Measurements from ENCODE around the gene AP1B1.

Gene AP1B1

GRCh38 chr22:29311464-29312217 is 76.7 kb downstream of the AP1B1 start:
- no peak for DNase-seq

DNA sequence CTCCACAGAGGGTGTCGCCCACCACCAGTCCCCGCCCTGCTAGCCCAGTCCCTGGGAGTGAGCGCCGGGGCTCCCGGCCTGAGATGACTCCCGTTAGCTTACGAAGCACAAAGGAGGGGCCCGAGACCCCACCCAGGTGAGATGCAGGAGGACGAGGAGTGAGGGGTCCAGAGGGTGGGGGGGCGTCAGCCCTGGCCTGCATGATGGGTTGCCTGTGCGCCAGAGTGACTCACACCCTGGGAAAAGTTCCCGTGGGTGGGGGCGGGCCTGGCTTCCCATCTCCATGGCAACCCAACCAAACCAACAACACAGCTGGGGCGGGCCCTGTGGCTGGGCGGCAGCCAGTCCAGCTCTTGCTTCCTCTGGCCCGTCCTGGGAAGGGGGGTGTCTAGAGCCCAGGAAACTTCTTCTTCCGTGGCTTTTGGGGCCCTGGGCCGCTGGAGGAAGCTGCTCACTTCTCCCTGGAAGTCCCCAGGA is 77.5 kb downstream of the AP1B1 start:
- no peak for DNase-seq

DNA sequence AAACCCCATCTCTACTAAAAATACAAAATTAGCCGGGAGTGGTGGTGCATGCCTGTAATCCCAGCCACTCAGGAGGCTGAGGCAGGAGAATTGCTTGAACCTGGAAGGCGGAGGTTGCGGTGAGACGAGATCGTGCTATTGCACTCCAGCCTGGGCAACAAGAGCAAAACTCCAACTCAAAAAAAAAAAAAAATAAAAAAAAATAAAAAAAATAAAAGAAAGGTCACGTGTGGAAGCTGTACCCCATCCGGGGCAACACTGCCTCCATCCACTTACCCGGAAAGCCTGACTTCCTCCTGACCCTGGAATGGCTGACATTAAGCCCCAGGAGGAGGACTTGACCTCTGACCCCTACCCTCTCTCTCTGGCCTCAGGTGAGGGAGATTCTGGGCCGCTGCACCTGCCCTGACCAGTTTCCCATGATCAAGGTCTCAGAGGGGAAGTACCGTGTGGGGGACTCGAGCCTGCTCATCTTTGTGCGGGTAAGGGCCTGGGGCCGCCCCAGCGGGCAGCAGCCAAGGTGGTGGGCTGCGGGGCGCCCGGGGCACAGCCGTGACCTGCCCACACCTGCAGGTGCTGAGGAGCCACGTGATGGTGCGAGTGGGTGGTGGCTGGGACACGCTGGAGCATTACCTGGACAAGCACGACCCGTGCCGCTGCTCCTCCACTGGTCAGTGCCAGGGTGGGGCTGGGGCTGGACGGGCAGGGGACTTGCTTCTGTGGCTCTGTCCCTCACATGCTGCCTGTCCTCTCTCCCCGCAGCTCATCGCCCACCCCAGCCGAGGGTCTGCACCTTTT is 78.1 kb downstream of the AP1B1 start:
- DNase-seq: no peak

DNA sequence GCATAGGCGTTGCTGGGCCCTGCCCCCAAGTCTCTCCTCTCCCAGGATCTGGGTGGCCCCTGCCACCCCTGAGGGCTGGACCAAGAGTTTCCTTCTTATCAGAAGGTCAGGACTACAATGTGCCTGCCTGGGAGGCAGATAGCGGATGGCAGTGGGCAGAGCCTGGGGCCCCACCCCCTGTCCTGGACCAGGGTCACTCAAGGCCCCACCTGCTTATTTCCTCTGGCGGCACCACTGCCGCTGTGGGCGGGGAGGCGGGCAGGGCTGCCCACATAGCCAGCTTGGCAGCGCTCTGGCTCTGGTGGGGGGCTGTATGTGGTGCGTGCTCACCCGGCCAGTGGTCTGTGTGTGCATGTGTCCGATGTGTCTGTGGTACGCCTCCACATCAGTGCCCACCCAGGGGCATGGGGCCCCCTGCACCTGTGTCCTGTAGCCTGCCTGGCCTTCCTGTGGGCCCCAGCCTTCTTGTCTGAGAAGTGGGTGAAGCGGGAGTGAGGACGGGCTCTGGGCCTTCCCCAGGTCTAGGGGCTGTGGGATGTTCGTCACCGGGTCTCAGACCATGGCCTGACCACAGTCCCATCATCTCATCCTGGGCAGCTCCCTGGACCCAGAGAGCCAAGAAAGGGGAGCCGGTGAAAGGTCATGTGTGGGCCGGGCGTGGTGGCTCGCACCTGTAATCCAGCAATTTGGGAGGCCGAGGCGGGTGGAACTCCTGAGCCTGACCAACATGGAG is 78.9 kb downstream of the AP1B1 start:
- no peak for DNase-seq

DNA sequence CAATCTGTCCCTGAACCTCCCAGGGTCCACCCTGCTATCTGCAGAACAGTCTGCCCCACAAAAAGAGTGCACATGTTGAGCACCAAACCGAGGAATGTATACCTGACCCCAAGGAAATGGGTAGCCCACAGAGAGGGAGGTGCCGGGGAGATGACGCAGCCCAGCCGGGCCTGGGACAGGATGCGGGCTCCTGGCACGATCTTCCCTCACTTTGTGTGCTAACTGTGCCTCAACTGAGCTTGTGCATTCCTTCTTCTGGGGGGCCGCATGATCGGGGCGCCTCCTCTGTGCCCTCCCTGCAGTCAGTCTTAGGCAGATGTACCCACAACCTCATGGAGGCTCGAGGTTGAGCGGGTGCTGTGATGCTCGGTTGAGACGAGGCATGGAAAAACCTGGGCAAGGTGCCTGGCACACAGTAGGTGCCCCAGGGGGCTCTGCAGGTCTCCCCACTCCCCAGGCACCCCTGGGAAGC is 79.5 kb downstream of the AP1B1 start:
- DNase-seq: no peak

GRCh38 chr22:29308148-29308790 is 80.1 kb downstream of the AP1B1 start:
- DNase-seq: no peak

GRCh38 chr22:29307596-29308147 is 80.7 kb downstream of the AP1B1 start:
- no peak for DNase-seq

DNA sequence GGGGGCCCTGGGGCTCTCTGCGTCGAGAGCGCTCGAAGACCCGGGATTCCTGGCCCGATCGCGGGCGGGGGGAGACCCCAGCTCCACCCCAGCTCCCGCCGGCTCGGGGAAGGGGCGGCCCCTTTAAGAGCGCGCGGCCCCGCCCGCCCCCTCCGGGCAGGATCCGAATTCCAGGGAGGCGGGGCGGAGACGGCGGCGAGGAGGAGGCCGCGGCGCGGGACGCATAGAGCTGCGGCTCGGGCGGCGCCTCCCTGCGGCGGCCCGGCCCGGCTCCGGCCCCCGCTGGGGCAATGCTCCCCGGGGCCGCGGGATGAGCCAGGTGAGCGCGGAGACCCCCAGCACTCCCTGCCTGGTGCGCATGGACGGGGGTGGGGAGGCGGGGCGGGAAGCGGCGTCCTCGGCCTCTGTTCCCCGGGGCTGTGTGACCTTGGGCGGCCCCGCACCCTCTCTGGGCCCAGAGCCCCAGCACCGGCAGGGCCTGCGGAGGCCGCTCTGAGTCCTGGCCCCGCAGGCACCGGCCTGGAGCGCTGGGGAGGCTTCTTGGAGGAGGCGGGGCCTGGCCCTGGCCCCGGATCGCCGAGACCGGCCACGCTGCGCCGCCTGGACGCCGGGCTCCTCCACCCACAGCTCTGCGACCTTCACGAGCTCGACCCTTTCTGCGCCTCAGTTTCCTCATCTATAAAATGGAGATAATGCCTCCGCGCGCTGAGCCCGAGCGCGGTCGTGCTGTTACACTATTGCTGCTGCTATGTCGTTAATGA is 81.4 kb downstream of the AP1B1 start:
- peak; percentile 6 for DNase-seq

DNA sequence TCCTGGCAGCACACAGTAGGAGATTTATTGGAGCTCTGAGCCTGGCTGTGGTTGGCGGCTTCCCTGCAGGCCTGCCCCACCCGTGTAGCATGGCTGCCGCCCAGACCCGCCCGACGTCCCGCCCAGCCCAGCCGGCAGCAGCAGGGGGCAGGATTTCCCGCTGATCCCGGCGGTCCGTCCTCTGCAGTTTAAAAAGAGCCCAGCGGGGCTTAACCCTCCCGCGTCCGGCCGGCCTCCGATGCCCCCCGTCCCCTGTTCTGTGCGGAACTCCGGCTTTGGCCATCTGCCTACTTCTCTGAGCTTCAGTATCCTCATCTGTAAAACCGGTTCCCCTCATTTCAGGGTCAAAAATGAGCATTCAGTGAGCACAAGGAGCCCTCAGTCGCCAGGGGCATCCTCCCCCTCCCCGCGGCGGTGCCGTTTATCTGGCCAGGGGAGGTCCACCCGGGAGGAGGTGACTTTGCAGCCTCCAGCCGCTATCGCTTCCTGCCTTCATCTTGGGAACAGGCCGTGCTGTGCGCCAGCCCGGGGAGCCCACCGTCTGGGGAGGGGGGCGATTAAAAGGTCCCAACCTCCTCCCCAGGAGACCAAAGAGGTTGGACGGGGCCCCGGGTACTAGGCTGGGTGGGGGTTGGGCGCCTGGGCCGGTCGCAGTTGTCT is 82.1 kb downstream of the AP1B1 start, which contains the start of gene GAS2L1:
Gene GAS2L1, plus strand, starts transcription at position 476 of the 660 bp plus-strand sequence. CDS start 1,456 bp downstream, outside the sequence.
- peak; percentile 44 for DNase-seq

DNA sequence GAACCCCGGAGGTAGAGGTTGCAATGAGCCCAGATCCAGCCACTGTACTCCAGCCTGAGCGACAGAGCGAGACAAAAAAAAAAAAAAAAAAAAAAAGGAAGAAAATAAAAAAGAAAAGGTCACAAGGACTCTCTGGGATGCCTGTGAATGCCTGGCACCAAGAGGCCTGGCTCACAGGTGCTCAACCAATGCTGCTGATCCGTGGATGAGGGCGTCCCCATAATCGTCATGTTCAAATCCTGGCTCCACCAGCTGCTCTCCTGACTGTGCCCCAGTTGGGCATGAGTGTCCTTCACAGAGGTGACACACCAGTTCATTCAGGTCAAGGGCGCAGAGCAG is 82.6 kb downstream of the AP1B1 start:
- no peak for DNase-seq

DNA sequence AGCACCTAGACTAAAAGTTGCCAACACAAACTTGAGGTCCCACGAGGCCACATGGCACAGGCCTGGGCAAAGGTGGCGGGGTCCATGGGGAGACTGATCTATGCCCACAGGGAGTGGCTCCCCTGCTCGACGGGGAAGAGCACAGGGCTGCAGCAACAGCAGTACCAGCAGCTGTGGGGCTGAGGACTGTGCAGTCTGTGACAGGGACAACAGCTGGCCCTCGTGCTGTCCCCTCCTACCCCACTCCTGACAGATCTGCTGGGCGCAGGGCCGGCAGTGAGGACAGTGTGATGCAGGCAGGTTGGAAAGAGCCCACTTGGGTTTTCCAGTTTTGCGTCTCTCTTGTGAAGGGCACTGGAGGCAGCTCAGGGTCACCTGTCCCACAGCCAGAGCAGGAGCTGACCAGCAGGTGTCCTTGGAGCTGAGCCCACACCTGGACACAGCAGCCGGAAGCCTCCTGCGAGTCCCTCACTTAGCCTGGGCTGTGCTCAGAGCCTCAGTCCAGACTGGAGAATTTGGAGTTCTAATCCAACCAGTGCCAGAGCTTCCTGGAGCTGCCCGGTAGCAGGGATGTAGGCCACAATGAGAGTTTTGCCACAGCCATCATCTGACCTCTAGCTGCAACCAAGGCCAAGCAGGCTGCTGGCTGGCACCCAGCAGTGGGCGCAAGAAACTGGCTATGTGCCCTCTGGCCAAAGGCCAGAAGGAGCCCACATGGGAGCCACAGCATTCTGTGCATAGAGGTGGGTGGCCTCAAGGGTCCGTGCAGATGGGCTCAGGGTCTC is 85.5 kb downstream of the AP1B1 start:
- DNase-seq: no peak

GRCh38 chr22:29302402-29302680 is 86.0 kb downstream of the AP1B1 start:
- no peak for DNase-seq

- DNase-seq: no peak
Measured at GRCh38 chr22:29301716-29302401, 86.5 kb downstream of the AP1B1 start.

DNA sequence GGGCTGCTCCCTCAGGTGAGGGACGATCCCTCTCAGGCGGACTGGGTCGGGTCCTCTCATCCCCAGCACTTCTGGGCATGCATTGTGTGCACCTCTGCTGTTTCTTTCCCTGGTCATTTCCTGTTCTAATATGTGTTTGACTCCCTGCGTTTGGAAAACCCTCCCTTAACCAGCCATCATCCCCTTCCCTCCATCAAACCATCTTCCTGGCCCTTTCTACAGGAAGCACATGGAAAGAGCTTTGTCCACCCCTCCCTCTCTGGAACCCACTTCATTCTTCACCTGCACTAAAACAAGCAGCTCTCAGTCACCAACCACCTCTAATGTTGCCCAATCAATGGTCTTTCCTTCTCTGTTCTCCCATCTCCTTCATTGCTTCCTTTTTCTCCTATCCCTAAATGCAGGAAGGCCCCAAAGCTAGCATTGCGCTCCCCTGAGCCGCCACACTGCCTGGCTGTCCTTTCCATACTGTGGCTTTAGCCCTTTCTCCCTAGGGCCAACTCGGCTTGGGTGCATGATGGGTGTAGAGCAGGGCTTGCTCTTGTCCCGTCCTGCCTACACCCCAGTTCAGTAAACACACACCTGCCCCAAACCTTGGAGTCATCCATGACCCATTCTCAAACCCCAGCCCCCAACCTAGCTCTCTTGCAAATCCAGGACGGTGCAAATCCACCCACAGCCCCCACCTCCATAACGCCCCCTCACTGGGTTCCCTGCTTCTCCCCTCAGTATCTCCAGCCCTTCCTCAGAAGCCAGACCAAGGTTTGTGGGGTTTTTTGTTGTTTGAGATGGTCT is 87.4 kb downstream of the AP1B1 start:
- DNase-seq: no peak

- DNase-seq: no peak
Measured at GRCh38 chr22:29300467-29300806, 87.9 kb downstream of the AP1B1 start.

GRCh38 chr22:29299136-29299900 is 89.1 kb downstream of the AP1B1 start:
- no peak for DNase-seq

- no peak for DNase-seq
Measured at GRCh38 chr22:29298641-29299040, 89.7 kb downstream of the AP1B1 start.

DNA sequence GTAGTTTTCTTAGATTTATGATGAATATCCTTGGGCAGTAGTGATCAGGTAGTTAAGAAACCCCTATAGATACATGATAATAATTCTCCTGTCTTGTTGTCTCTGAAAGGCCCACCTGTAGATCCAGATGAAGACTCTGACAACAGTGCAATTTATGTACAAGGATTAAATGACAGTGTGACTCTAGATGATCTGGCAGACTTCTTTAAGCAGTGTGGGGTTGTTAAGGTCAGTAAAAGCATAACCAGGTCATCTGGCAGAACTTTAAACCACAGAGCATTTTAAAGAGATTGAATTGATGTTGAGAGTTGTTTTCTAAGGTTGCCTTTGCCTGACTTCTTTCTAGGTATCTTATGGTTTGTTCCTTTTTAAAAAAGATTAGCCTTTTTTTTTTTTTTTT is 96.0 kb downstream of the AP1B1 start:
- no peak for DNase-seq
